Osteoblast (primary cell): ENCODE results near the gene ENAM. TPM values are rescaled to one million over a fixed set of nuclear protein-coding genes. Genes with fewer than 3 reads are reported as not detected.
A peak's percentile ranks its signal among the peaks of the same experiment; 100 is the strongest.

Experiments used
- DNase-seq: peaks from one replicate; pipeline ENCODE4 v3.0.0; 2011; ENCODE audit warnings: low spot score, mixed read lengths; ENCODE audit not compliant: insufficient read length; ENCODE audit errors: missing footprints
- H2AFZ ChIP-seq: 2 replicates; pipeline ENCODE4 v1.6.0; 2011; ENCODE audit warnings: mild to moderate bottlenecking, low read length
- H3K27ac ChIP-seq: 2 replicates; pipeline ENCODE4 v1.5.1; 2011; ENCODE audit warnings: mild to moderate bottlenecking, low read depth, low read length, moderate library complexity
- H3K27me3 ChIP-seq: 2 replicates; pipeline ENCODE4 v1.6.0; 2012; ENCODE audit warnings: mild to moderate bottlenecking, control low read depth, inconsistent platforms, low read length, moderate library complexity; ENCODE audit not compliant: insufficient read depth
- H3K36me3 ChIP-seq: 2 replicates; pipeline ENCODE4 v1.5.1; 2011; ENCODE audit warnings: mild to moderate bottlenecking, low read length, control low read depth, moderate library complexity; ENCODE audit not compliant: insufficient read depth
- H3K4me1 ChIP-seq: 2 replicates; pipeline ENCODE4 v1.5.1; 2011; ENCODE audit warnings: mild to moderate bottlenecking, low read length, control low read depth, moderate library complexity; ENCODE audit not compliant: insufficient read depth
- H3K4me2 ChIP-seq: 2 replicates; pipeline ENCODE4 v1.6.0; 2011; ENCODE audit warnings: mild to moderate bottlenecking, low read length; ENCODE audit not compliant: insufficient read depth
- H3K4me3 ChIP-seq: fragments of 200-600 bp; sonication (generic); 3 replicates; pipeline ENCODE4 v1.5.1; 2012; ENCODE audit warnings: mild to moderate bottlenecking, low read length, inconsistent platforms; ENCODE audit not compliant: insufficient read depth
- H3K79me2 ChIP-seq: 2 replicates; pipeline ENCODE4 v1.6.0; 2012; ENCODE audit warnings: mild to moderate bottlenecking, low read length, control low read depth, inconsistent platforms; ENCODE audit not compliant: insufficient read depth
- H3K9me3 ChIP-seq: 2 replicates; pipeline ENCODE4 v1.5.1; 2011; ENCODE audit warnings: low read depth, low read length, control low read depth
- H4K20me1 ChIP-seq: 2 replicates; pipeline ENCODE4 v1.6.0; 2012; ENCODE audit warnings: mild to moderate bottlenecking, low read length, control low read depth; ENCODE audit not compliant: insufficient read depth
- total RNA-seq: library from RNA; depleted of rRNA; stranded (reverse); fragments of >200 nt; gene quantifications from 2 replicates; pipeline ENCODE4 v1.2.3, GENCODE V29; 2012
- TF ChIP-seq, protein P1 (sequence below): IDR thresholded peaks from 2 replicates; pipeline ENCODE4 v1.5.1; 2011; ENCODE audit warnings: mild to moderate bottlenecking, low read depth, low read length, moderate library complexity; ENCODE audit errors: extremely low read depth

ENAM gene
- total RNA-seq, 1 donor: not detected

DNA sequence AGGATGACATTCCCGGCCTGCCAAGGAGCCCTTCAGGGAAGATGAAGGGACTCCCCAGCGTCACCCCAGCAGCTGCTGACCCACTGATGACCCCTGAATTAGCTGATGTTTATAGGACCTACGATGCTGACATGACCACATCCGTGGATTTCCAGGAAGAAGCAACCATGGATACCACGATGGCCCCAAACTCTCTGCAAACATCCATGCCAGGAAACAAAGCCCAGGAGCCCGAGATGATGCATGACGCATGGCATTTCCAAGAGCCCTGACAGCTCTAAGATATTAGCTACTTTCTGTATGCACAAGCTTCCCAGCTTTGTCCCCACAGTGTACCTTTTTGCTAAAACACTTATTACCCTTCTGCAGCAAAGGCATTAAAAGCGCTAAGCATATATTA lies 22.1 kb upstream of the ENAM start:
- Histone ChIP-seq H3K4me1 (peaks cover 4% of the 10 kb centered on the region), H3K27me3 (peaks cover 11% of the 10 kb centered on the region), H3K4me2 (no peak overlapping the region), H3K36me3 (no peaks in the 10 kb centered on the region), H4K20me1 (no peaks in the 10 kb centered on the region), H3K79me2 (no peaks in the 10 kb centered on the region), H3K4me3 (no peak overlapping the region), H3K27ac (no peak overlapping the region), H2AFZ (no peak overlapping the region), H3K9me3 (no peaks in the 10 kb centered on the region)
- DNase-seq: no peak
- TF ChIP-seq, protein P1, sequence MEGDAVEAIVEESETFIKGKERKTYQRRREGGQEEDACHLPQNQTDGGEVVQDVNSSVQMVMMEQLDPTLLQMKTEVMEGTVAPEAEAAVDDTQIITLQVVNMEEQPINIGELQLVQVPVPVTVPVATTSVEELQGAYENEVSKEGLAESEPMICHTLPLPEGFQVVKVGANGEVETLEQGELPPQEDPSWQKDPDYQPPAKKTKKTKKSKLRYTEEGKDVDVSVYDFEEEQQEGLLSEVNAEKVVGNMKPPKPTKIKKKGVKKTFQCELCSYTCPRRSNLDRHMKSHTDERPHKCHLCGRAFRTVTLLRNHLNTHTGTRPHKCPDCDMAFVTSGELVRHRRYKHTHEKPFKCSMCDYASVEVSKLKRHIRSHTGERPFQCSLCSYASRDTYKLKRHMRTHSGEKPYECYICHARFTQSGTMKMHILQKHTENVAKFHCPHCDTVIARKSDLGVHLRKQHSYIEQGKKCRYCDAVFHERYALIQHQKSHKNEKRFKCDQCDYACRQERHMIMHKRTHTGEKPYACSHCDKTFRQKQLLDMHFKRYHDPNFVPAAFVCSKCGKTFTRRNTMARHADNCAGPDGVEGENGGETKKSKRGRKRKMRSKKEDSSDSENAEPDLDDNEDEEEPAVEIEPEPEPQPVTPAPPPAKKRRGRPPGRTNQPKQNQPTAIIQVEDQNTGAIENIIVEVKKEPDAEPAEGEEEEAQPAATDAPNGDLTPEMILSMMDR: no peak

DNA sequence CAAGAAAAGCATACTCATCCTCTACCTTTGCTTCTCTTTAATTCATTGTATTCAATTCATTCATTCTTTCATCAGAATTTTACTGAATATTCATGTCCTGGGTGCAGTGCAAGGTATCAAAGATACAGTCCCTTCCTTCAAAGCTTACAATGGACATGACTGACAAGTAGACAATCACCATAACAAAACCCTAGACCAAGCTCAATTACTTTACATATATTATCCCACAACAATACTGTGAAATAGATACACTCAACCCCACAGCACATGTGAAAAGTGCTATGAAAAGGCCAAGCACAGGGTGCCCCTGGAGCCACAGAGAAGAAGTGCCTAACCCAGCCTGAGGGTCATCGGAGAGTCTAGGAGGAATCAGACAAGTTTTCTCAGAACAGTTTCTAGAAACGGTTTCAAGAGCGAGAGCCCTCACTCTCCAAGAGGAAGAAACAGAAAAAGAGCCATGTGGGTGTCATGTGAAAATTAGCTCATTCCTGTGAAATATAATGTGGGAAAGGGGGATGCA lies 21.1 kb upstream of the ENAM start:
- TF ChIP-seq, protein P1: no peak
- Histone ChIP-seq H3K9me3 (no peaks in the 10 kb centered on the region), H2AFZ (no peak overlapping the region), H3K79me2 (no peaks in the 10 kb centered on the region), H3K36me3 (no peaks in the 10 kb centered on the region), H3K27me3 (peaks cover 11% of the 10 kb centered on the region), H3K4me2 (no peak overlapping the region), H3K4me3 (no peak overlapping the region), H3K27ac (no peak overlapping the region), H3K4me1 (peaks cover 4% of the 10 kb centered on the region), H4K20me1 (no peaks in the 10 kb centered on the region)
- DNase-seq: no peak

- no peaks in the 10 kb centered on the region for H3K36me3 ChIP-seq
- no peak for DNase-seq
- TF ChIP-seq, protein P1: no peak
- H3K79me2 ChIP-seq: no peaks in the 10 kb centered on the region
- H3K27ac ChIP-seq: no peak overlapping the region
- H4K20me1 ChIP-seq: no peaks in the 10 kb centered on the region
- H3K4me2 ChIP-seq: no peak overlapping the region
- peaks cover 11% of the 10 kb centered on the region for H3K27me3 ChIP-seq
- H2AFZ ChIP-seq: no peak overlapping the region
- no peaks in the 10 kb centered on the region for H3K9me3 ChIP-seq
- H3K4me3 ChIP-seq: no peak overlapping the region
- peaks cover 4% of the 10 kb centered on the region for H3K4me1 ChIP-seq
Measured at GRCh38 chr4:70608324-70608723, 20.2 kb upstream of the ENAM start.

- H2AFZ ChIP-seq: peak overlapping the region; percentile 81
- no peaks in the 10 kb centered on the region for H3K79me2 ChIP-seq
- no peaks in the 10 kb centered on the region for H3K36me3 ChIP-seq
- peak overlapping the region; percentile 67 for H3K4me3 ChIP-seq
- no peak overlapping the region for H3K27ac ChIP-seq
- H4K20me1 ChIP-seq: no peaks in the 10 kb centered on the region
- H3K4me2 ChIP-seq: peak overlapping the region; percentile 84
- no peak for DNase-seq
- peaks cover 5% of the 10 kb centered on the region for H3K27me3 ChIP-seq
- TF ChIP-seq, protein P1: no peak
- H3K4me1 ChIP-seq: no peaks in the 10 kb centered on the region
- no peaks in the 10 kb centered on the region for H3K9me3 ChIP-seq
Measured at GRCh38 chr4:70613306-70614183, 15.0 kb upstream of the ENAM start.
